Gastrocnemius medialis (tissue), 4 donors: ENCODE data around the gene SLC29A2.

Source experiments
- POLR2A ChIP-seq, 2 donors: fragments of 450-650 bp; IDR thresholded peaks; one replicate each; pipeline ENCODE4 v1.6.1; 2017; ENCODE audit warnings: antibody characterized with exemption in 2 of 2, mild to moderate bottlenecking in 2 of 2, moderate library complexity in 2 of 2
- TF ChIP-seq, protein P1 (sequence below), 5 experiments: fragments of 450-650 bp in 3 of 5; fragments of 200-600 bp in 2 of 5; sonication (generic) in 2 of 5; IDR thresholded peaks in 4 of 5; conservative IDR thresholded peaks in 1 of 5; 1 replicate in 4 of 5; 2 replicates in 1 of 5; pipeline ENCODE4 v1.5.1; 2016 to 2019; ENCODE audit warnings: antibody characterized with exemption in 5 of 5, mild to moderate bottlenecking in 3 of 5, moderate library complexity in 3 of 5

DNA sequence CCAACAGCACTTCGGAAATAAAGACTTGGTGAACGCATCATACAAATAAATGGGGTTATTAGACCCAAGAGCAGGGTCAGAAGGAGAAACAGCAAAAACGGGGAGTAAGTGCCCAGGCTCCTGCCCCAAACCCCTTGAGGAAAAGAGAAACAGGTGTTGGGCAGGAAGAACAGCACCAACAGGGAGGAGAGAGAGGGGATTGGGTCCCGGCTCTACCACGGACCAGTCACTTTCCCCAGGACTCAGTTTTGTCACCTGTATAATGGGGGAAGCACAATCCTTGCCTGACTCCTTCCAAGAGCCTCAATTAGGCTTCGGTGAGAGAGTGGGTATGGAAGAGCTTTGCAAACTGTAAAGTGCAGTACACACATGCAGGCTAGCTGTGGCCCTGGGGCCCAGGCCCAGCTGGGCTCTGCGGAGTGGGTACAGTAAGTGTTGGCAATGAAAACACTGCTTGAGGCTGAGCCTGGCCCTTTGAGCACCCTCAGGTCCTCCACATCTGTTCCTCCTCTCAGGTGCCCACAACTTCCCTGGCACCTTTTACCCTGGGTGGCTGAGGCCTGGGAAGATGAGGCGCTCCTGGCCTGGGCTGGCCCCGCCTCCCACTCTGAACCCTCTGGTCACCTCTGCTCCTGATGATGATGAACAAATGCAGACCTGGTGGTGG lies 8.9 kb downstream of the SLC29A2 start:
- TF ChIP-seq, protein P1, sequence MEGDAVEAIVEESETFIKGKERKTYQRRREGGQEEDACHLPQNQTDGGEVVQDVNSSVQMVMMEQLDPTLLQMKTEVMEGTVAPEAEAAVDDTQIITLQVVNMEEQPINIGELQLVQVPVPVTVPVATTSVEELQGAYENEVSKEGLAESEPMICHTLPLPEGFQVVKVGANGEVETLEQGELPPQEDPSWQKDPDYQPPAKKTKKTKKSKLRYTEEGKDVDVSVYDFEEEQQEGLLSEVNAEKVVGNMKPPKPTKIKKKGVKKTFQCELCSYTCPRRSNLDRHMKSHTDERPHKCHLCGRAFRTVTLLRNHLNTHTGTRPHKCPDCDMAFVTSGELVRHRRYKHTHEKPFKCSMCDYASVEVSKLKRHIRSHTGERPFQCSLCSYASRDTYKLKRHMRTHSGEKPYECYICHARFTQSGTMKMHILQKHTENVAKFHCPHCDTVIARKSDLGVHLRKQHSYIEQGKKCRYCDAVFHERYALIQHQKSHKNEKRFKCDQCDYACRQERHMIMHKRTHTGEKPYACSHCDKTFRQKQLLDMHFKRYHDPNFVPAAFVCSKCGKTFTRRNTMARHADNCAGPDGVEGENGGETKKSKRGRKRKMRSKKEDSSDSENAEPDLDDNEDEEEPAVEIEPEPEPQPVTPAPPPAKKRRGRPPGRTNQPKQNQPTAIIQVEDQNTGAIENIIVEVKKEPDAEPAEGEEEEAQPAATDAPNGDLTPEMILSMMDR (IDR thresholded peaks at IDR 0.05 in 4 of 5, conservative IDR thresholded peaks at IDR 0.05 in 1 of 5) = no peak
- no peak for TF ChIP-seq POLR2A (IDR thresholded peaks at IDR 0.05)
